Cardiac fibroblast (primary cell): ENCODE measurements around the gene MAP3K5.

Source experiments
- DNase-seq, 2 donors: peaks; one replicate each; pipeline versions ENCODE4 v3.0.0 to v3.0.0-alpha.2; 2010; ENCODE audit warnings: low read depth in 2 of 2
- H3K4me3 ChIP-seq, 2 donors: replicated peaks in 1 of 2; 1 replicate in 1 of 2; 2 replicates in 1 of 2; pipeline ENCODE4 v1.5.1; 2011; ENCODE audit warnings: low read depth in 2 of 2, low read length in 2 of 2, mild to moderate bottlenecking in 2 of 2, moderate library complexity in 1 of 2
- TF ChIP-seq, protein P1 (sequence below): IDR thresholded peaks from one replicate; pipeline ENCODE4 v1.5.1; 2011; ENCODE audit warnings: low read depth, mild to moderate bottlenecking, low read length, inconsistent platforms

The MAP3K5 gene

GRCh38 chr6:136809091-136809860 is 17.0 kb upstream of the MAP3K5 start:
- H3K4me3 ChIP-seq, result no peak overlapping the region
- TF ChIP-seq, protein P1, sequence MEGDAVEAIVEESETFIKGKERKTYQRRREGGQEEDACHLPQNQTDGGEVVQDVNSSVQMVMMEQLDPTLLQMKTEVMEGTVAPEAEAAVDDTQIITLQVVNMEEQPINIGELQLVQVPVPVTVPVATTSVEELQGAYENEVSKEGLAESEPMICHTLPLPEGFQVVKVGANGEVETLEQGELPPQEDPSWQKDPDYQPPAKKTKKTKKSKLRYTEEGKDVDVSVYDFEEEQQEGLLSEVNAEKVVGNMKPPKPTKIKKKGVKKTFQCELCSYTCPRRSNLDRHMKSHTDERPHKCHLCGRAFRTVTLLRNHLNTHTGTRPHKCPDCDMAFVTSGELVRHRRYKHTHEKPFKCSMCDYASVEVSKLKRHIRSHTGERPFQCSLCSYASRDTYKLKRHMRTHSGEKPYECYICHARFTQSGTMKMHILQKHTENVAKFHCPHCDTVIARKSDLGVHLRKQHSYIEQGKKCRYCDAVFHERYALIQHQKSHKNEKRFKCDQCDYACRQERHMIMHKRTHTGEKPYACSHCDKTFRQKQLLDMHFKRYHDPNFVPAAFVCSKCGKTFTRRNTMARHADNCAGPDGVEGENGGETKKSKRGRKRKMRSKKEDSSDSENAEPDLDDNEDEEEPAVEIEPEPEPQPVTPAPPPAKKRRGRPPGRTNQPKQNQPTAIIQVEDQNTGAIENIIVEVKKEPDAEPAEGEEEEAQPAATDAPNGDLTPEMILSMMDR, result no peak
- DNase-seq, result no peak

DNA sequence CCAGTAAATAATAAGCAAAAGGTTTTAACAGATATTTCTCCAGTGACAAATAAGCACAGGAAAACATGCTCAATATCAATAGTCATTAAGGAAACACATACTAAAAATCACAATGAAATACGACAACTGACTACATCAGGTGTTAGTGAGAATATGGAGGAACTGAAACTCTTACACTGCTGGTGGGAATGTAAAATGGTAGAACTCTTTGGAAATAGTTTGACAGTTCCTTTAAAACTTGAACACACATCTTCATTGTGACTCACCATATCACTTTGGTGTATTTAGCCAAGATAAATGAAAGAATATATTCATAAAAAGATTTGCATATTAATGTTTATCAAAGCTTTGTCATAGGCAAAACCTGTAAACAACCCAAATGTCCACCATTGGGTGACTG is 11.3 kb upstream of the MAP3K5 start:
- TF ChIP-seq, protein P1, result no peak
- no peak for DNase-seq
- H3K4me3 ChIP-seq, result no peak overlapping the region

DNA sequence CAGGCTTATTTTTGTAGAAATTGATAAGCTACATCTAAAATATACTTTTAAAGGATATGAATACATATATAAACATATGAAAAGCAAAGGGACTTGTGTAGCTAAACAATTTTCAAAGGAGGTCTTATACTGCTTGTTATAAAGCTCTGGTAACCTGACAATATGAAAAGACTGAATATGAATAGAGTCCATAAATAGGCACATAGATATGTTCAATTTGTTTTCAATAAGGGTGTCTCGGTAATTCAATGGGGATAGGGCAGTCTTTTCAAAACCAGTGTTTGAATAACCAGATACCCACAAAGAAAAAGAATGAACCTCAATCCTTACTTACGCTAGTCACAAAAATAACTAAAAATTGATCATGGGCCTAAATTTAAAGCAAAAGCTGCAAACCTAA is 9.3 kb upstream of the MAP3K5 start:
- H3K4me3 ChIP-seq, result no peak overlapping the region
- no peak for DNase-seq
- TF ChIP-seq, protein P1, result no peak

DNA sequence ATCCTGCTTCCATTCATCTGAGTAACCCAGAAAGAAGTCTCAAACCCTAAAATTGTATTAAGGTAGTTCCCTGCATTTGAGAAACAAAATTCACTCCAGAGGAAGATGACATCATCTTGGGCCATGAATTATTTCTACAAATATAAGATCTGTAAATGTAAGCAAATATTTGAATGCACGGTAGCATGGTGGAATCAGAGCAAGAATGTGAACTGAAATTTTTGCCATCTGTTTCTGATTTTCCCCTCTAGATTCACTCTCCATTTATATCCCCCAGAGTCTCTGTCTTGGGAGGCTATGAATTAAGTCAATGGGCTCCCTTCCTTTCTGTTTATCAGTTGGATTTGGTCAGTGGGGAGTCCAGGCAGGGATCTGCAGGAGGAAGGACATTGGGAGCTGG is 5.8 kb upstream of the MAP3K5 start:
- no peak overlapping the region for H3K4me3 ChIP-seq
- DNase-seq, result no peak
- TF ChIP-seq, protein P1, result no peak

DNA sequence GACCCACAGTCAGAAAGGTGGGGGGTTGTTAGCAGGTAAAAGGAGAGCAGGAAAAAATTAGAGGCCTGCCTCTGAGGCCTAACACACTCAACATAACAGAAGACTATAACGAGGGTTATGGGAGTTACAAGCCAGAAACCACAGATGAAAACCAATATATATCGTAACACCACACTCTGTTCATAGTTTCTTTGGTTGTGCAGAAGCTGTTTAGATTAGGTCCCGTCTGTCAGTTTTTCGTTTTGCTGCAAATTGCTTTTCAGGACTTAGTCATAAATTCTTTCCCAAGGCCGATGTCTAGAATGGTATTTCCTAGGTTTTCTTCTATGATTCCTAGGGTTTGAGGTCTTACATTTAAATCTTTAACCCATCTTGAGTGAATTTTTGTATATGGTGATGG is 3.7 kb upstream of the MAP3K5 start:
- no peak overlapping the region for H3K4me3 ChIP-seq
- DNase-seq, result no peak
- TF ChIP-seq, protein P1, result no peak

DNA sequence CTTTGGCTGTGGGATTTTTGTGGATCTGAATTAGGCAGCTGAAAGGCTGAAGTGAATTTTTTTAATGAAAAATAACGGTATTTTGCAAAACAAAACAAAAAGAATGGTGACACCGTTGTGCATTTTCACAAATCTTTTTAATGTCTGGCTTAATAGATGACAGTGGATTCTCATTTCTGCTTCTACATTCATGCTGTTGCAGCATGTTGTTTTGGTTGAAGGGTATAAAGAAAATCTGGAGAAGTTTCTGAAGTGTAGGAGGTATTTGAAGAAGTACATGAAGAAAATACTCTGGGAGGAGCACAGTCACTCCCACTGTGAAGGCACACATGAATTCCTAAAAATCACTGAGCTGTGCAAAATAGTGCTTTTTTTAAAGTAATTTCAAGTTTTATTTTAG is 3.1 kb upstream of the MAP3K5 start:
- no peak for DNase-seq
- TF ChIP-seq, protein P1, result no peak
- no peak overlapping the region for H3K4me3 ChIP-seq

DNA sequence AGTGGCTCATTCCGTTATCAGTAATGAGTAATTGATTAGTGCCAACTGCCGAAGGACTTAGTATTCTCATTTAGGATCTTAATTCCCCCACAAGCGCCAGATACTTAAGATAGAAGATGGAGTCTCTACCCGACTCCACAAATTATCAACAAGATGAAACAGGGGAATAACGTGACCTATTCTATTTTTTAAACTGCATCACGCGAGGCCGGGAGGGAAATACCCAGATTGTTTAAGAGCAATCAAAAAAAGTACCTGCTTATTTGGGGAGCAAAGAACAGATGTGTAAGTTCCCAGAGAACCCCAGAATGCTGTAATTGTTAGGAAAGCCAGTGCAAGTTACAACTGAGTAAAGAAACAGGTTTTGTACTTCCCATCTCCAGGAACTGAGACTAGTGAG is 1.1 kb upstream of the MAP3K5 start:
- TF ChIP-seq, protein P1, result no peak
- no peak for DNase-seq

More for the DNA sequence above, 1.1 kb upstream of the MAP3K5 start:
- H3K4me3 ChIP-seq, result peak overlapping the region; percentile 90 to 97
